Activated CD4-positive, alpha-beta T cell treated with anti-CD3 and anti-CD28 coated beads, Interleukin-2, amount 10 ng/mL, durations not matched to agents 24 days and 14 days (primary cell): ENCODE results near the gene MINDY4B. TPM values are rescaled to one million over a fixed set of nuclear protein-coding genes. Genes with fewer than 3 reads are reported as not detected.

Experiments
- DNase-seq: peaks from one replicate; pipeline ENCODE4 v3.0.0; 2022
- H3K27ac Mint-ChIP-seq: one replicate; pipeline ENCODE4 v1.8.0; 2022; ENCODE audit warnings: mild to moderate bottlenecking, mixed read lengths
- H3K27me3 Mint-ChIP-seq: one replicate; pipeline ENCODE4 v1.8.0; 2022; ENCODE audit warnings: mixed read lengths
- H3K36me3 Mint-ChIP-seq: one replicate; pipeline ENCODE4 v1.8.0; 2022; ENCODE audit warnings: low read depth, mild to moderate bottlenecking, mixed read lengths
- H3K4me1 Mint-ChIP-seq: one replicate; pipeline ENCODE4 v1.8.0; 2021; ENCODE audit warnings: mixed read lengths
- H3K4me3 Mint-ChIP-seq: one replicate; pipeline ENCODE4 v1.8.0; 2022; ENCODE audit warnings: mild to moderate bottlenecking, moderate library complexity, mixed read lengths
- H3K9me3 Mint-ChIP-seq: one replicate; pipeline ENCODE4 v1.8.0; 2021; ENCODE audit warnings: mixed read lengths
- intact Hi-C: fragments of 100-400 bp; cut with micrococcal nuclease; formaldehyde crosslinking; loops from one replicate; pipeline ENCODE4 v1.15.1; 2023
- total RNA-seq: library from RNA; stranded (reverse); gene quantifications from 2 replicates; pipeline ENCODE4 v1.2.3, GENCODE V29; 2022

Gene MINDY4B
- total RNA-seq, result not detected in 2 replicates

- Mint-ChIP-seq H3K27ac (no peak within 1 kb of the TSS), H3K4me1 (no peaks in the 10 kb centered on the region), H3K36me3 (no peaks in the 10 kb centered on the region), H3K27me3 (peaks cover 35% of the 10 kb centered on the region), H3K4me3 (no peak within 1 kb of the TSS), H3K9me3 (no peaks in the 10 kb centered on the region)
- intact Hi-C loops, result no loop called here
- no peak for DNase-seq
Measured at GRCh38 chr3:150905339-150905738, at the start of gene MINDY4B. TSS of gene MINDY4B (minus strand) at chr3:150905439. CDS start at chr3:150905439, 0 bp downstream.

- H3K4me1 Mint-ChIP-seq, result no peaks in the 10 kb centered on the region
Measured at GRCh38 chr3:150951923-150952322, 46.7 kb upstream of the MINDY4B start.

GRCh38 chr3:150945226-150946032 is 40.2 kb upstream of the MINDY4B start:
- intact Hi-C loops, result no loop called here
- Mint-ChIP-seq H3K4me1 (no peaks in the 10 kb centered on the region), H3K36me3 (no peaks in the 10 kb centered on the region)

More at GRCh38 chr3:150951923-150952322, 46.7 kb upstream of the MINDY4B start:
- H3K9me3 Mint-ChIP-seq, result no peaks in the 10 kb centered on the region
- no peak for DNase-seq
- no peak overlapping the region for H3K27ac Mint-ChIP-seq
- intact Hi-C loops, result no loop called here
- no peaks in the 10 kb centered on the region for H3K36me3 Mint-ChIP-seq
- H3K4me3 Mint-ChIP-seq, result no peak overlapping the region
- H3K27me3 Mint-ChIP-seq, result peaks cover 16% of the 10 kb centered on the region

GRCh38 chr3:150942221-150942620 is 37.0 kb upstream of the MINDY4B start:
- Mint-ChIP-seq H3K9me3 (no peaks in the 10 kb centered on the region), H3K36me3 (no peaks in the 10 kb centered on the region), H3K4me1 (no peaks in the 10 kb centered on the region), H3K27me3 (peaks cover 17% of the 10 kb centered on the region), H3K27ac (no peak overlapping the region), H3K4me3 (no peak overlapping the region)
- intact Hi-C loops, result no loop called here
- DNase-seq, result no peak

More at GRCh38 chr3:150945226-150946032, 40.2 kb upstream of the MINDY4B start:
- no peak for DNase-seq
- Mint-ChIP-seq H3K4me3 (no peak overlapping the region), H3K27ac (no peak overlapping the region), H3K9me3 (no peaks in the 10 kb centered on the region), H3K27me3 (peaks cover 12% of the 10 kb centered on the region)

- intact Hi-C loops, result no loop called here
Measured at GRCh38 chr3:150936693-150937092, 31.5 kb upstream of the MINDY4B start.

GRCh38 chr3:150933473-150933995 is 28.3 kb upstream of the MINDY4B start:
- Mint-ChIP-seq H3K36me3 (no peaks in the 10 kb centered on the region), H3K9me3 (peaks cover 4% of the 10 kb centered on the region), H3K4me1 (no peaks in the 10 kb centered on the region), H3K27ac (no peak overlapping the region), H3K27me3 (peaks cover 44% of the 10 kb centered on the region), H3K4me3 (no peak overlapping the region)
- no peak for DNase-seq
- intact Hi-C loops, result no loop called here

More at GRCh38 chr3:150936693-150937092, 31.5 kb upstream of the MINDY4B start:
- DNase-seq, result no peak
- Mint-ChIP-seq H3K9me3 (peaks cover 4% of the 10 kb centered on the region), H3K36me3 (no peaks in the 10 kb centered on the region), H3K27ac (no peak overlapping the region), H3K4me3 (no peak overlapping the region), H3K27me3 (peaks cover 41% of the 10 kb centered on the region), H3K4me1 (no peaks in the 10 kb centered on the region)

GRCh38 chr3:150931745-150932144 is 26.5 kb upstream of the MINDY4B start:
- no peak for DNase-seq
- intact Hi-C loops, result no loop called here
- Mint-ChIP-seq H3K4me3 (no peak overlapping the region), H3K9me3 (peaks cover 4% of the 10 kb centered on the region), H3K36me3 (no peaks in the 10 kb centered on the region), H3K27me3 (peaks cover 43% of the 10 kb centered on the region), H3K27ac (no peak overlapping the region), H3K4me1 (no peaks in the 10 kb centered on the region)

- intact Hi-C loops, result no loop called here
- no peak for DNase-seq
- H3K36me3 Mint-ChIP-seq, result no peaks in the 10 kb centered on the region
- H3K27ac Mint-ChIP-seq, result no peak overlapping the region
- no peaks in the 10 kb centered on the region for H3K9me3 Mint-ChIP-seq
- H3K4me1 Mint-ChIP-seq, result peaks cover under 1% of the 10 kb centered on the region
- peaks cover 40% of the 10 kb centered on the region for H3K27me3 Mint-ChIP-seq
- no peak overlapping the region for H3K4me3 Mint-ChIP-seq
Measured at GRCh38 chr3:150930839-150931238, 25.6 kb upstream of the MINDY4B start.

- Mint-ChIP-seq H3K27ac (no peak overlapping the region), H3K9me3 (no peaks in the 10 kb centered on the region), H3K27me3 (peaks cover 35% of the 10 kb centered on the region), H3K4me3 (no peak overlapping the region), H3K4me1 (peaks cover 2% of the 10 kb centered on the region), H3K36me3 (no peaks in the 10 kb centered on the region)
- intact Hi-C loops, result loop anchor here (5.0 kb wide), 1 partner anchor 159 kb away; the partner anchor contains the start of gene MED12L
- no peak for DNase-seq
Measured at GRCh38 chr3:150928234-150928633, 23.0 kb upstream of the MINDY4B start.

GRCh38 chr3:150926328-150926727 is 21.1 kb upstream of the MINDY4B start:
- Mint-ChIP-seq H3K4me1 (peaks cover 2% of the 10 kb centered on the region), H3K27ac (no peak overlapping the region), H3K9me3 (no peaks in the 10 kb centered on the region), H3K27me3 (peaks cover 20% of the 10 kb centered on the region), H3K4me3 (no peak overlapping the region), H3K36me3 (no peaks in the 10 kb centered on the region)
- no peak for DNase-seq
- intact Hi-C loops, result loop anchor here (5.0 kb wide), 1 partner anchor 161 kb away; the partner anchor contains the start of gene MED12L

GRCh38 chr3:150925751-150926201 is 20.5 kb upstream of the MINDY4B start:
- intact Hi-C loops, result loop anchor here (1.0 to 5.0 kb wide), 2 partner anchors 162 to 221 kb away; partner anchors contain the start of gene MED12L
- Mint-ChIP-seq H3K4me3 (peak overlapping the region; percentile 52), H3K36me3 (no peaks in the 10 kb centered on the region), H3K9me3 (no peaks in the 10 kb centered on the region), H3K27ac (no peak overlapping the region), H3K27me3 (peaks cover 14% of the 10 kb centered on the region), H3K4me1 (peaks cover 2% of the 10 kb centered on the region)
- DNase-seq, result peak; percentile 85

GRCh38 chr3:150922611-150923010 is 17.4 kb upstream of the MINDY4B start:
- peaks cover 2% of the 10 kb centered on the region for H3K4me1 Mint-ChIP-seq
- intact Hi-C loops, result no loop called here
- no peaks in the 10 kb centered on the region for H3K9me3 Mint-ChIP-seq
- DNase-seq, result no peak
- H3K4me3 Mint-ChIP-seq, result no peak overlapping the region
- no peak overlapping the region for H3K27ac Mint-ChIP-seq
- no peaks in the 10 kb centered on the region for H3K36me3 Mint-ChIP-seq
- H3K27me3 Mint-ChIP-seq, result peaks cover 23% of the 10 kb centered on the region

- Mint-ChIP-seq H3K4me1 (peaks cover 2% of the 10 kb centered on the region), H3K27ac (no peak overlapping the region), H3K27me3 (peaks cover 20% of the 10 kb centered on the region), H3K4me3 (no peak overlapping the region), H3K9me3 (no peaks in the 10 kb centered on the region), H3K36me3 (no peaks in the 10 kb centered on the region)
- no peak for DNase-seq
- intact Hi-C loops, result no loop called here
Measured at GRCh38 chr3:150921209-150921608, 16.0 kb upstream of the MINDY4B start.

GRCh38 chr3:150920236-150920635 is 15.0 kb upstream of the MINDY4B start:
- no peak for DNase-seq
- H3K4me3 Mint-ChIP-seq, result no peak overlapping the region
- H3K27ac Mint-ChIP-seq, result no peak overlapping the region
- no peaks in the 10 kb centered on the region for H3K36me3 Mint-ChIP-seq
- H3K4me1 Mint-ChIP-seq, result no peaks in the 10 kb centered on the region
- H3K9me3 Mint-ChIP-seq, result no peaks in the 10 kb centered on the region
- intact Hi-C loops, result no loop called here
- peaks cover 17% of the 10 kb centered on the region for H3K27me3 Mint-ChIP-seq
